ENCODE data around the gene ANKMY1.

Gene ANKMY1

GRCh38 chr2:240431661-240432424, 125.9 kb downstream of the ANKMY1 start:
- H3K27ac ChIP-seq (ENCODE audit: low read depth, low read length), result no peak overlapping the region
- H3K4me1 ChIP-seq (ENCODE audit: control insufficient read depth in 5 of 5, insufficient read depth in 5 of 5, low read length in 5 of 5), result peaks cover 1 to 36% (median 31%) of the 10 kb centered on the region in 5 donors
- no peak overlapping the region for H3K9ac ChIP-seq (ENCODE audit: low read length in 5 of 5)
- H3K4me3 ChIP-seq (ENCODE audit: low read depth in 1 of 5, low read length in 5 of 5), result no peak overlapping the region
- H3K9me3 ChIP-seq (ENCODE audit: control insufficient read depth in 5 of 5, low read length in 5 of 5), result no peaks in the 10 kb centered on the region
- H3K27me3 ChIP-seq (ENCODE audit: control insufficient read depth in 5 of 5, insufficient read depth in 4 of 5, low read length in 5 of 5), result peaks cover 0 to 9% (median 1%) of the 10 kb centered on the region in 5 donors
- H3K36me3 ChIP-seq (ENCODE audit: control insufficient read depth in 5 of 5, insufficient read depth in 5 of 5, low read length in 5 of 5), result no peaks in the 10 kb centered on the region

DNA sequence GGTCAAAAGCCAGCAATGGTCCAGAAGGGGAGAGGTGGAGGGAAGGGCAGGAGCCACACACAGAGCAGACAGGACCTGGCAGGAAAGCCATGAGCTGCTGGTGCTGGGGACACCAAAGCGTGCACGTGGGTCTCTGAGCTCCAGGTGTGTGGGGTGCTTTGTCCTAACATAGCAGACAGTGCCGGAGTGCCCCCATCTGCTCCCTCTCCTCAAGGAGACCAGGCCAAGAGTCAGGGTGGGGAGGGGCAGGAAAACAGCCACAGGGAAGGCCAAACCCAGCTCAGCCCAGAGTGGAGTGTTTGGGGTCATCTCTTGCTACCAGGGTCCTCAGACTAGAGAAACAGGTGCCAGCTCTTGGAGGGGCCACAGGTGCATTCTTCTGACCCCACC, 126.5 kb downstream of the ANKMY1 start:
- H3K27ac ChIP-seq (ENCODE audit: low read depth, low read length), result no peak overlapping the region
- H3K27me3 ChIP-seq (ENCODE audit: control insufficient read depth in 5 of 5, insufficient read depth in 4 of 5, low read length in 5 of 5), result peaks cover 0 to 3% (median 0%) of the 10 kb centered on the region in 5 donors
- no peaks in the 10 kb centered on the region for H3K9me3 ChIP-seq (ENCODE audit: control insufficient read depth in 5 of 5, low read length in 5 of 5)
- no peak overlapping the region for H3K9ac ChIP-seq (ENCODE audit: low read length in 5 of 5)
- peaks cover 1 to 30% (median 26%) of the 10 kb centered on the region in 5 donors for H3K4me1 ChIP-seq (ENCODE audit: control insufficient read depth in 5 of 5, insufficient read depth in 5 of 5, low read length in 5 of 5)
- no peaks in the 10 kb centered on the region for H3K36me3 ChIP-seq (ENCODE audit: control insufficient read depth in 5 of 5, insufficient read depth in 5 of 5, low read length in 5 of 5)
- no peak overlapping the region for H3K4me3 ChIP-seq (ENCODE audit: low read depth in 1 of 5, low read length in 5 of 5)

DNA sequence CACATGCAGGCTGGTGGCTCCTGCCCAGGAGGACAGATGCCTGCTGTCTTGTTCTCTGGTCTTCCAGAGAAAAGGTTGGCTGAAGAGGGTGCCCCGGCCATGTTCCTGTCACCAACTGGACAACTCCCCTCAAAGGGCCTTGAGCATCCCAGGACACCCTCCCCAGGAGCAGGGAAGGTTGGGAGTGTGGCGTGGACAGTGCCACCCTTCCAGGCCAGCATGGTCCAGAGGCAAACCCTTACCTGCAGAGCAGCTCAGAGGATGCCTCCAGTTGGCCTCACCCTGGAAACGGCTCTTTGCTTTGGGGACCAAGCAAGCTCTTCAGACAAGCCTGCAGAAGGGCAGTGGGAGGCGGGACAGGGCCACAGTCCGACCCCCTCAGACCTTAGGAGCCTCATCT, 127.2 kb downstream of the ANKMY1 start:
- peaks cover 0 to 4% (median 0%) of the 10 kb centered on the region in 5 donors for H3K9me3 ChIP-seq (ENCODE audit: control insufficient read depth in 5 of 5, low read length in 5 of 5)
- H3K27me3 ChIP-seq (ENCODE audit: control insufficient read depth in 5 of 5, insufficient read depth in 4 of 5, low read length in 5 of 5), result peaks cover 0 to 3% (median 2%) of the 10 kb centered on the region in 5 donors
- H3K4me1 ChIP-seq (ENCODE audit: control insufficient read depth in 5 of 5, insufficient read depth in 5 of 5, low read length in 5 of 5), result peaks cover 1 to 27% (median 25%) of the 10 kb centered on the region in 5 donors
- no peak overlapping the region for H3K4me3 ChIP-seq (ENCODE audit: low read depth in 1 of 5, low read length in 5 of 5)
- no peak overlapping the region for H3K27ac ChIP-seq (ENCODE audit: low read depth, low read length)
- H3K36me3 ChIP-seq (ENCODE audit: control insufficient read depth in 5 of 5, insufficient read depth in 5 of 5, low read length in 5 of 5), result no peaks in the 10 kb centered on the region
- no peak overlapping the region for H3K9ac ChIP-seq (ENCODE audit: low read length in 5 of 5)

DNA sequence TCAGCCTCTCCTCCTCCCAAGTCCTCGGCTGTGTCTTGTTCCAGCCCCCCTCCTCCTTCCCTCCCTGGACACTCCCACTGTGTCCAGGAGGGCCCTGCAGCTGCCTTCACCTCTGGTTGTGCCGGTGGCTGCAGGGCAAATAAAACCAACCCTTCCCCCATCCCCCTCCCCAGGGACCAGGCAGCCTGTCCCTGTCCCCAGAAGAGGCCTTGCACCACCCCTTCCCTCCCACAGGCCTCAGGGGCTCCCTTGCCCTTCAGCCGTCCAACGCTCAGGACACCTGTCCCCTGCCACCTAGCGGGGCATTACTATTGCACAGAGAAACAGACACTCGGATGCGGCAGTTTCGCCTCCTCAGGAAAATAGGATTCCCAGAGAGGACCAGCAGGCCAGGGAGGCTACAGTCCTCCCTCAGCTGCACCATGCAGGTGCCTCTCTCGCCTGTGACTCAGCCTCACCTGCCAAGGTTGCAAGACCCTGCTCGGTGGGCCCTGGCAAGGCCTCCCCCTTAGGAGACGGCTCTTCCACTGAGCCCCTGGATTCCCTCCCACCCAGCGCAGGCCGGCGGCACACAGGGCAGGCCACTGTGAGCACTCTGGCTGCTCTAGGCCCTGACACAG, 127.8 kb downstream of the ANKMY1 start:
- H3K4me3 ChIP-seq (ENCODE audit: low read depth in 1 of 5, low read length in 5 of 5), result no peak overlapping the region
- H3K27ac ChIP-seq (ENCODE audit: low read depth, low read length), result no peak overlapping the region
- H3K9me3 ChIP-seq (ENCODE audit: control insufficient read depth in 5 of 5, low read length in 5 of 5), result peaks cover 0 to 4% (median 0%) of the 10 kb centered on the region in 5 donors
- no peaks in the 10 kb centered on the region for H3K36me3 ChIP-seq (ENCODE audit: control insufficient read depth in 5 of 5, insufficient read depth in 5 of 5, low read length in 5 of 5)
- H3K4me1 ChIP-seq (ENCODE audit: control insufficient read depth in 5 of 5, insufficient read depth in 5 of 5, low read length in 5 of 5), result peaks cover 1 to 27% (median 24%) of the 10 kb centered on the region in 5 donors
- H3K27me3 ChIP-seq (ENCODE audit: control insufficient read depth in 5 of 5, insufficient read depth in 4 of 5, low read length in 5 of 5), result peaks cover 0 to 3% (median 2%) of the 10 kb centered on the region in 5 donors
- H3K9ac ChIP-seq (ENCODE audit: low read length in 5 of 5), result no peak overlapping the region

All from subcutaneous abdominal adipose tissue (tissue), 5 donors.